SKM-1 (cell line): ENCODE data around the gene RNF181.
"Not testable (repeated sequence)": the region's sequence is repeated elsewhere in the genome, so short reads cannot be mapped to it uniquely, and the experiment has no call there.

Experiments
- DNase-seq: peaks from one replicate; lab custom pipeline; 2025; ENCODE audit not compliant: unreplicated experiment; lab: John Stamatoyannopoulos, UW

RNF181 gene

DNA sequence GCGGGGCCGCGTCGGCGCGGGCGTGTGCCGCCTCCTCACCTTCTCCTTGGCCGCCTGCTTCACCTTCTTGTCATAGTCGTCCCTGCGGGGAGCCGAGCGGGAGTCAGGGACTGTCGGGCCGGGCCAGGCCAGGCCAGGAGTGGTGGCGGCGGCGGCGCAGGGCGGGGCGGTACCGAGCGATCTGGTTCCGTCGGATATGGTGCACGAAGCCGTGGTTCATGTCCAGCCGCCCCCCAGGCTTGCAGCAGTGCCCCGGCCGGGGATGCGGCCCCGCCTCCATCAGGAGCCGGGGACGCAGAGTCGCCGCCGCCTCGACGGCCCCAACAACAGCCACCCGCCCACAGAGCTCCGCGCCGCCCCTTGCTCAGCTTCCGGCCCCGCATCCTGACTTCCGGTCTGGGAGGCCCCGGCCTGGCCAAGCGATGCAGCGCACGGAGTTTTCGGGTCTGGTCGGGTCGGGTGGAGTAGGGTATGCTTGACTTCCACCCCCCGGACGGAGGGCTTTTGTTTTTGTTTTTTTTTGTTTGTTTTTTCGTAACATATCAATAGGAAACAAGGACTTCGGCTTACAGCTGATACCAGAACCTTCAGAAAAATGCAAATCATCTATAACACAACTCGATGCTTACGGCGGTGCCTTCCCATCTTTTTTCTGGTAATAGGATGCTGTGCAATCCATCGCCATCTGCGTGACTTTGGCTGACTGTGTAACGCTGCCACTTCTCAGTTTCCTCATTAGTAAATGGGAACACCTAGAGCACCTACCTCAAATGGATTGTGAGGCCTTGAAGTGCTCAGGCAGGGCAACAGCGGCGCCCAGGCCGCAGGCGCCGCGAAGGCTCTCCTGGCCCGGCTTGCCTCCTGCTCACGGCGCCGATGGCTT is 16.4 kb downstream of the RNF181 start, which contains the start of gene C2orf68:
TSS of gene C2orf68 (minus strand) at position 362 of the 883 bp plus-strand sequence. CDS start at position 280, 82 bp downstream.
- DNase-seq: peak; percentile 96

DNA sequence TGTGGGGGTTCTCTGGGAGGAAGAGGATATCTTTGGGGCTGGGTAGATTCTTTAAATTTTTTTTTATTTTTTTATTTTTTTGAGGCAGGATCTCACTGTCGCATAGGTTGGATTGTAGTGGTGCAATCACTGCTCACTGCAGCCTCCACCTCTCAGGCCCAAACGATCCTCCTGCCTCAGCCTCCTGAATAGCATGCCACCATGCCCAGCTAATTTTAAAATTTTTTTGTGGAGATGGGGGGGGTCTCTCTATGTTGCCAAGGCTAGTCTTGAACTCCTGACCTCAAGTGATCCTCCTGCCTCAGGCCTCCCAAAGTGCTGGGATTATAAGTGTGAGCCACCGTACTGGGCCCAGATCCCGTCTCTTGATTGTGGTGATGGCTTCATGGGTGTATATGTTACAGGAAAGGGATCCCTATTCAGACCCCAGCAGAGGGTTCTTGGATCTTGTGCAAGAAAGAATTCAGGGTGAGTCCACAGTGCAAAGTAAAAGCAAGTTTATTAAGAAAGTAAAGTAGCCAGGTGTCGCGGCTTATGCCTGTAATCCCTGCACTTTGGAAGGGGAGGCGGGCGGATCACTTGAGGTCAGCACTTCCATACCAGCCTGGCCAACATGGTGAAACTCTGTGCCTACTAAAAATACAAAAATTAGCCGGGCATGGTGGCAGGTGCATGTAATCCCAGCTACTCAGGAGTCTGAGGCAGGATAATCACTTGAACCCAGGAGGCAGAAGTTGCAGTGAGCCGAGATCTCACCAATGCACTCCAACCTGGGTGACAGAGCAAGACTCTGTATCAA is 18.4 kb downstream of the RNF181 start:
- no peak for DNase-seq

DNA sequence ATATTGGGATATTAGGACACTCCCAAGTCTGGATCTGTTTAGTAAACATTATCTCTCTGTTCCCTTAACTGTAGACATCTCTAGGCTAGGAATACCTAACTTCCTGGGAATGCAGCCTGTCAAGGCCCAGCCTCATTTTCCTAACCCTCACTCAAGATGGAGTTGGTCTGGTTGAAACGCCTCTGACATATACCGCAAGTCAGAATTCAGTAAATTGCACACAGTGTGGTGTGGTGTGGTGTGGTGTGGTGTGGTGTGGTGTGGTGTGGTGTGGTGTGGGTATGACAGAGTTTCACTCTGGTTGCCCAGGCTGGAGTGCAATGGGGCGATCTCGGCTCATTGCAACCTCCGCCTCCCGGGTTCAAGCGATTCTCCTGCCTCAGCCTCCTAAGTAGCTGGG is 19.2 kb downstream of the RNF181 start:
- not testable (repeated sequence) for DNase-seq

DNA sequence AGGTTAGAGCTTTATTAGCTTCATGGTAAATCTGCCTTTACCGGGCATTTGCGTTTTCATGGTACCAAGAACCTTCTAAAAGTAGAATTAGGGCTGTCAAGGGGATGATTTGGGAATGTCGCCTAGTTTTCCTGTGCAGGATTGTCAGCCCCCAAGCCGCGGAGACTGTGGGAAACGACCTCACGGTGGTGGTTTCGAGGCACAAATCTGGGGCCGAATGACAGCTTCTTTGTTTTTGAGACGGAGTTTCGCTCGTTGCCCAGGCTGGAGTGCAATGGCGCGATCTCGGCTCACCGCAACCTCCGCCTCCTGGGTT is 19.8 kb downstream of the RNF181 start:
- no peak for DNase-seq

DNA sequence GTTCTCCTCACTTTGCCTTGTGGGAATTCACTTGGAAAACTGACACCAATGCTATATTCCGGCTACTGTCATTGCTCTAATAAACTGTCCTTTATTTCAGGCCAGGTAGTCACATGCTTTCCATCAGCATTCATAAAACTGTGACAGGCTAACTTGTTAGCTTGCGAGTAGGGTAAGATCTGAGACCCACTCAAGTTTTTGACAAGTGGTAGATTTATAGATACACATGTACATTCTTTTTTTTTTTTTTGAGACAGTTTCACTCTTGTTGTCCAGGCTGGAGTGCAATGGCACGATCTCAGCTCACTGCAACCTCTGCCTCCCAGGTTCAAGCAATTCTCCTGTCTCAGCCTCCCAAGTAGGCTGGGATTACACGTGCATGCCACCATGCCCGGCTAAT is 22.2 kb downstream of the RNF181 start:
- DNase-seq: not testable (repeated sequence)

DNA sequence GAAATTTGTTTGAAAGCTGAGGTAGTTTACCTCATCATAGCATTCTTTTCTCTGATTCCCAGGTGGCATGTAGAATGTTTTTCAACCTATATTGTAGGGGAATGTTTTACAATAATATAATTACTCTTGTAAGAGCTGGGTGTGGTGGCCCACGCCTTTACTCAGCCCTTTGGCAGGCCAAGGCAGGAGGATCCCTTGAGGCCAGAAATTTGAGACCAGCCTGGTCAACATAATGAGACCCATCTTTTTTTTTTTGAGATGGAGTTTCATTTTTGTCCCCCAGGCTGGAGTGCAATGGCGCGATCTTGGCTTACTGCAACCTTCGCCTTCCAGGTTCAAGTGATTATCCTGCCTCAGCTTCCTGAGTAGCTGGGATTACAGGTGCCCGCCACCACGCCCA is 24.1 kb downstream of the RNF181 start:
- no peak for DNase-seq

DNA sequence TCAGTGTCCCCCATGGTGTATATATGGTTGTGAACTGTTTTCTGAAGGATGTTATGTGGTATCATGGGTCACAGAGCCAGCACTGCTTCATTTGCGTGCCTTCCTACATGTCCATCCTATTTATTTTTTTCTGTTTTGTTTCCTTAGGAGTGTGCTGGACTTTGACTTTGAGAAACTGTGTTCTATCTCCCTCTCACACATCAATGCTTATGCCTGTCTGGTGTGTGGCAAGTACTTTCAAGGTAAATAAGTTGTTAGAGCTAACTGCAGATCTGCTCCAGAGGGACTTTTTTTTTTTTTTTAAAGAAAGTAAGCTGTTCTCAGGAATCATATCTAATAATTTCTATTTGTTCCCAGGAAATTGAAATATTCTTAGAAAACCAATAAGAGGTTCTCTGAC is 25.8 kb downstream of the RNF181 start:
- DNase-seq: no peak

DNA sequence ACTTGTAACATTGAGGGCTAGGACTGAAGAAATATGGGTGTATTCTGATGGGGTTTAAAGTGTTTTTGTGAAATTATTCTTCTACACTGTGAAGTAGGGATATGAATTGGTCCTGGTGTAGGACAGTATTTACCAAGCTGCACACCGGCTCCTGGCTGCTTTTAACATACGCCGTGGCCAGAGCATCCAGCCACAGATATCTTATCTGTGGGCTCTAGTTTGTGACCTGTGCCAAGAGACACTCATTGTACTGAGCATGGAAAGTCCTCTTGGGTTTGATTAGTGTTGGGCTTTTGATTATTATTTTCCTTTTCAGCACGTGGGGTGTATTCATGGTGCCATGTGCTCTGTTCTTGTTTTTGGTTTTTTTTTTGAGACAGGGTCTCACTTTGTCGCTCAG is 28.4 kb downstream of the RNF181 start:
- no peak for DNase-seq

DNA sequence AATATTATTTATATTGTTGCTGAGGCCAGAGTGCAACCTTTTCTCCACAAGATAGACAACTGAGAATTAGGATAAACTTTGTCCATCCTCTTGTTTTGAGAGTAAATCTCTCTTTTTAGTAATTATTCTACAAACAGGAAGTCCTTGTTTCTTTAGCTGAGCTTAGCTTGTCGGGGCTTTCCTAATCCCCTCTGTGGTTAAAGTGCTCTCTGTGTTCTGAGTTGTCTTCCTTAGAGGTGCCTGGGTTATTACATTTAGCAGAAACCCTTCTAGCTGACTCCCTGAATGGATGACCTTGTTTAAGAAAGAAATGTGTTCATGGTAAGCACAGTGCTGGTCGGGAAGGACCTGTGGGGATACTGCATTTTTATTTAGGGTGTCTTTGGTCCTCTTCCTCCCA is 33.1 kb downstream of the RNF181 start:
- DNase-seq: no peak

DNA sequence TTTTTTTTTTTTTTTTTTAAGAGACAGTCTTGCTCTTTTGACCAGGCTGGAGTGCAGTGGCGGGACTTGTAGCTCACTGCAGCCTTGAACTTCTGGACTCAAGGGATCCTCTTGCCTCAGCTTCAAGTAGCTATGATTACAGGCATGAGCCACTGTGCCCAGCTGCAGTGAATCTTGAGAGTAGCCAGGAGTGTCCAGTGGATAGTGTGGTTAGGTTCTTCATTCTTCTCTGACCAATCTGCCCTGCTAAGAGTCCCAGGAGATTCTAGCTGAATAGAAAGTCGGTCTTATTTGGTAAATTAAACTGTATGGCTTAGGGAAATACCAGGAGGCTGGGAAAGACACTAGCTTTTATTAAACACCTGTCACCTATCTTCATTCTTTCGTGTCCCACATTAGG is 35.8 kb downstream of the RNF181 start:
- DNase-seq: no peak

DNA sequence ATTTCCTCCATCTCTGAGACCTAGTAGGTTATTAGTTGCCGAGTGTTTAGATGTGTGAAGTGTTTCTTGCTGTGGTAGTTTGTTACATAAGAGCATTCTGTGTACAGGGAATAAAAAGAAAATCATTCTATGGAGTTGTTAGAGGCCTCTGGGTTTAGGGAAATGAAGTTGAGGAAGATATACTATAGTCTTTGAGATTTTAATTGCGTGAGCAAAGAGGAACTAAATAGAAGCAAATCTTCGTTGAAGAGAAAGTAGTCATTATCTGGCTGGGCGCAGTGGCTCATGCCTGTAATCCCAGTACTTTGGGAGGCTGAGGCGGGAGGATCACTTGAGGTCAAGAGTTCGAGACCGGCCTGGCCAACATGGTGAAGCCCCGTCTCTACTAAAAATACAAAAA is 39.5 kb downstream of the RNF181 start:
- DNase-seq: no peak

DNA sequence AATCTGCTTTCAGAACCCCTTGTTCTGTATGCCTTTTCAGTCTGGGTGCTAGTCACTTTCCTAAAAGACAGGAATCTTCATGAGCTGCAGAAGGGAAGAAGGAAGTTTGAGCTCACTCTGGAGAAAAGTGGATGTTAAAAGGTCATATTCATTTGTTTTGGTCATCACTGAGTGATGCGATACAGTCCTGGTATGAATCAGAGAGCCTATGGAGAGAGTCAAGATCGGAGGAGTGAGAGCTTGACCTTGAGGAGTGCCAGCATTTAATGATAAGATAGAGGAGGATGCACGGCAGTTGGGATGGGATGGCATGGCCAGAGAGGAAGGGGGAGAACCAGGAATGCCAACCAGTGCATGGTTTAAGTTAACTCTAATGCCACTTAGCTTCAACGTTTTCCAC is 40.1 kb downstream of the RNF181 start:
- DNase-seq: no peak

DNA sequence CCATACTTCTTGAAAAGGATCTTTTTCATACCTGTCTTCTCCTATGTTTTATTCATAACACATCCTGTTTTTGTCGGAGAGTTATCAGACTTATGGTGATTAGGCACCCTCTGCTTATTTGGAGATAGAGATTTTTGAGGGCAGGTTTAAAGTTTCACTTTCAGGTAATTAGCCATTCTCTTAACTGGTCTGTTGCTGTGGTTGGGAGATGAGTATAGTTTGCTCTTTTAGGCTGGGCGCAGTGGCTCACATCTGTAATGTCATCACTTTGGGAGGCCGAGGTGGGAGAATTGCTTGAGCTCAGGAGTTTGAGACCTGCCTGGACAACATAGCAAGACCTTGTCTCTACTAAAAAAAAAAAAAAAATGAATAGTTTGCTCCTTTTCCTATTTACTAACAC is 47.2 kb downstream of the RNF181 start:
- DNase-seq: no peak

DNA sequence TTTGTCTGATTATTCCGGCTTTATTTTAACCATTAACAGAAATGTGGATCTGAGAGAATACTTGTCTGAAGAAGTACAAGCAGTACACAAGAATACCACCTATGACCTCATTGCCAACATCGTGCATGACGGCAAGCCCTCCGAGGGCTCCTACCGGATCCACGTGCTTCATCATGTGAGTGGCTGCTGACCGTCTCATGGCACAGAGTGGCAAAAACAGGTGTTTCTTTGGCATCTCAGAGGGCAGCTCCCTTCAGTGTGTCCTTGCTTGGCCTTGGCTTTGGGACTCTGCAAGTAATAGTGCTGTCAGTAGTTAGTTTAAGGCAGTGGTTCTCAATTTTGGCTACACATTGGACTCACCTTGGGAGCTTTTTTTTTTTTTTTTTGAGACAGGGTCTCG is 49.4 kb downstream of the RNF181 start:
- DNase-seq: no peak

DNA sequence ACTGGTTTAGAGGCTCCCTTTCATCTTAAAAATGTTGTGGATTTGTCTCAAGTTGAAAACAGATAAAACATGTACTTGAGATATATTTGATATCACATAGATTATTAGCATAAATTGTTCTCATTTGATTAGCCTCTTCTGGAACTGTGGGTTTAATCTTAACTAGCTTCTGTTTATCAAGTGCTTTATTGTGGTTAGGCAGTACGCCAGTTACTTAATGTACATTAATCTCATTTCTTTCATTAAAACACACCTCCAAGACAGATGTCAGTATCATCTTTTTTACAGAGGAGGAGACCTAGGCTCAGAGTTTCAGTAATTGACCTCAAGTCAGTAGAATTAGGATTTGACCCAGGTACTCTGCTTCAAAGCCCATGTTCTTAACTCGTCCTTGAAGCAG is 50.6 kb downstream of the RNF181 start:
- no peak for DNase-seq
